OCI-LY7 (cell line): ENCODE results near the gene GLIPR1. TPM values are rescaled to one million over a fixed set of nuclear protein-coding genes. Genes with fewer than 3 reads are reported as not detected.

ENCODE experiments used
- BruUV-seq: library from RNA; stranded (reverse); fragments of 400-500 nt; replicated peaks from 2 replicates; lab custom pipeline; 2021; lab: Mats Ljungman, UMichigan
- CTCF ChIA-PET: fragments of 300-600 bp; sonication (Branson Sonifier 250); formaldehyde crosslinking; loops from one replicate; lab custom pipeline; 2022; ENCODE audit warnings: antibody characterized with exemption; ENCODE audit not compliant: unreplicated experiment; lab: Charles Lee
- POLR2A ChIA-PET: fragments of 300-600 bp; sonication (Branson Sonifier 250); formaldehyde crosslinking; loops from one replicate; lab custom pipeline; 2022; ENCODE audit warnings: antibody characterized with exemption; lab: Charles Lee
- DNase-seq: peaks from one replicate; pipeline ENCODE4 v3.0.0-alpha.2; 2015; ENCODE audit warnings: low spot score
- H2AFZ ChIP-seq: fragments of 200-600 bp; sonication (generic), shearing (Covaris generic); 2 replicates; pipeline ENCODE4 v1.6.1; 2014; ENCODE audit warnings: mild to moderate bottlenecking, antibody characterized with exemption, low read length, moderate library complexity
- H3K27ac ChIP-seq: fragments of 200-600 bp; sonication (generic); 2 replicates; pipeline ENCODE4 v1.5.1; 2014; ENCODE audit warnings: mixed run types, low read depth, mild to moderate bottlenecking, moderate library complexity, low read length, inconsistent platforms; ENCODE audit not compliant: poor library complexity, severe bottlenecking
- H3K36me3 ChIP-seq: fragments of 200-600 bp; sonication (generic); 2 replicates; pipeline ENCODE4 v1.6.1; 2014; ENCODE audit warnings: mild to moderate bottlenecking, antibody characterized with exemption, low read length, moderate library complexity, mixed read lengths; ENCODE audit not compliant: insufficient read depth
- H3K4me1 ChIP-seq: fragments of 200-600 bp; sonication (generic); 2 replicates; pipeline ENCODE4 v1.5.1; 2014; ENCODE audit warnings: mild to moderate bottlenecking, low read length; ENCODE audit not compliant: insufficient read depth, poor library complexity, severe bottlenecking
- H3K4me2 ChIP-seq: fragments of 200-600 bp; sonication (generic); 2 replicates; pipeline ENCODE4 v1.6.1; 2014; ENCODE audit warnings: mild to moderate bottlenecking, low read length
- H3K4me3 ChIP-seq: fragments of 200-600 bp; sonication (generic); 2 replicates; pipeline ENCODE4 v1.5.1; 2014; ENCODE audit warnings: mild to moderate bottlenecking, low read depth, low read length; ENCODE audit not compliant: poor library complexity, severe bottlenecking
- H3K79me2 ChIP-seq: fragments of 200-600 bp; sonication (generic); 2 replicates; pipeline ENCODE4 v1.6.1; 2016; ENCODE audit warnings: low read depth, mild to moderate bottlenecking, low read length, moderate library complexity, mixed read lengths; ENCODE audit not compliant: insufficient read depth
- H3K9me2 ChIP-seq: fragments of 200-600 bp; sonication (generic); 2 replicates; pipeline ENCODE4 v1.6.1; 2016; ENCODE audit warnings: mild to moderate bottlenecking, low read length, mixed read lengths; ENCODE audit not compliant: insufficient read depth
- H3K9me3 ChIP-seq: fragments of 200-600 bp; sonication (generic); 2 replicates; pipeline ENCODE4 v1.6.1; 2014; ENCODE audit warnings: mild to moderate bottlenecking, mixed run types, low read length, mixed read lengths
- H4K20me1 ChIP-seq: fragments of 200-600 bp; sonication (generic); 2 replicates; pipeline ENCODE4 v1.6.1; 2014; ENCODE audit warnings: mild to moderate bottlenecking, antibody characterized with exemption, low read length, moderate library complexity, mixed read lengths; ENCODE audit not compliant: insufficient read depth
- EZH2phosphoT487 ChIP-seq: fragments of 200-600 bp; sonication (generic); IDR thresholded peaks from 2 replicates; pipeline ENCODE4 v1.6.1; 2018; ENCODE audit warnings: low read depth, borderline replicate concordance, mild to moderate bottlenecking, mixed run types, antibody characterized with exemption, low read length, moderate library complexity, mixed read lengths
- intact Hi-C: fragments of 100-400 bp; cut with micrococcal nuclease; formaldehyde crosslinking; loops from one replicate; pipeline ENCODE4 v1.10.0; 2022; ENCODE audit not compliant: unreplicated experiment
- total RNA-seq, 2 experiments: library from RNA; depleted of rRNA in 1 of 2; stranded (reverse); fragments of >200 nt in 1 of 2; shearing (Covaris generic) in 1 of 2; gene quantifications; 2 replicates each; pipeline ENCODE4 v1.2.3, GENCODE V29; 2014 to 2022
- TF ChIP-seq, protein P1 (sequence below): fragments of 200-600 bp; sonication (generic); conservative IDR thresholded peaks from 2 replicates; pipeline ENCODE4 v1.5.1; 2014; ENCODE audit warnings: mild to moderate bottlenecking, antibody characterized with exemption, low read length, moderate library complexity, mixed read lengths

The GLIPR1 gene
- total RNA-seq, 2 experiments from 2014 or later, result 2.8 to 3.3 TPM

DNA sequence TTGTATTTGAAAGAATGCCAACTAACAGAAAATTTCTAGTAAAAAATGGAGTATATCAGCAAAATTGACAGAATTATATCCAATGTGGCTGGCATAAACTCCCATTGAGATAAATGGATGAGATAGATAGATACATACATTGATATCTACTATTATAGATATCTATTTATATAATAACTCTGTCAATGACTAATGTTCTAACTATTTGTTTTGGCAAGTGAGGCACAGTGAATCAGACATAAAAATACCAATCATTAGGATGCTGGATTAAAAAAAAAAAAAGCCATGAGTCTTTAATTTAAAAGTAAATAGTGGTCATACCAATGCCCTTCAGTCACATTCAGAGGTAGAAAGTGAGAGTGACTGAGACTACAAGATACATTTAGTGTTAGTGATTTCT lies 33.7 kb upstream of the GLIPR1 start:
- no peaks in the 10 kb centered on the region for H3K9me2 ChIP-seq
- H3K36me3 ChIP-seq, result no peaks in the 10 kb centered on the region
- H4K20me1 ChIP-seq, result no peaks in the 10 kb centered on the region
- H3K27ac ChIP-seq, result no peak overlapping the region
- DNase-seq, result no peak
- TF ChIP-seq, protein P1, sequence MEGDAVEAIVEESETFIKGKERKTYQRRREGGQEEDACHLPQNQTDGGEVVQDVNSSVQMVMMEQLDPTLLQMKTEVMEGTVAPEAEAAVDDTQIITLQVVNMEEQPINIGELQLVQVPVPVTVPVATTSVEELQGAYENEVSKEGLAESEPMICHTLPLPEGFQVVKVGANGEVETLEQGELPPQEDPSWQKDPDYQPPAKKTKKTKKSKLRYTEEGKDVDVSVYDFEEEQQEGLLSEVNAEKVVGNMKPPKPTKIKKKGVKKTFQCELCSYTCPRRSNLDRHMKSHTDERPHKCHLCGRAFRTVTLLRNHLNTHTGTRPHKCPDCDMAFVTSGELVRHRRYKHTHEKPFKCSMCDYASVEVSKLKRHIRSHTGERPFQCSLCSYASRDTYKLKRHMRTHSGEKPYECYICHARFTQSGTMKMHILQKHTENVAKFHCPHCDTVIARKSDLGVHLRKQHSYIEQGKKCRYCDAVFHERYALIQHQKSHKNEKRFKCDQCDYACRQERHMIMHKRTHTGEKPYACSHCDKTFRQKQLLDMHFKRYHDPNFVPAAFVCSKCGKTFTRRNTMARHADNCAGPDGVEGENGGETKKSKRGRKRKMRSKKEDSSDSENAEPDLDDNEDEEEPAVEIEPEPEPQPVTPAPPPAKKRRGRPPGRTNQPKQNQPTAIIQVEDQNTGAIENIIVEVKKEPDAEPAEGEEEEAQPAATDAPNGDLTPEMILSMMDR, result no peak
- TF ChIP-seq EZH2phosphoT487, result no peak
- ChIA-PET POLR2A (interaction anchor here (1.4 kb wide), 1 partner anchor 13 kb away, joined by 3 read pairs; no protein-coding TSS in a partner anchor), CTCF (no interaction called here)
- no TSS peak for BruUV-seq
- no peak overlapping the region for H3K4me2 ChIP-seq
- no peak overlapping the region for H2AFZ ChIP-seq
- no peak overlapping the region for H3K4me3 ChIP-seq
- no peaks in the 10 kb centered on the region for H3K9me3 ChIP-seq
- no peaks in the 10 kb centered on the region for H3K79me2 ChIP-seq
- no peaks in the 10 kb centered on the region for H3K4me1 ChIP-seq
- intact Hi-C loops, result no loop called here

DNA sequence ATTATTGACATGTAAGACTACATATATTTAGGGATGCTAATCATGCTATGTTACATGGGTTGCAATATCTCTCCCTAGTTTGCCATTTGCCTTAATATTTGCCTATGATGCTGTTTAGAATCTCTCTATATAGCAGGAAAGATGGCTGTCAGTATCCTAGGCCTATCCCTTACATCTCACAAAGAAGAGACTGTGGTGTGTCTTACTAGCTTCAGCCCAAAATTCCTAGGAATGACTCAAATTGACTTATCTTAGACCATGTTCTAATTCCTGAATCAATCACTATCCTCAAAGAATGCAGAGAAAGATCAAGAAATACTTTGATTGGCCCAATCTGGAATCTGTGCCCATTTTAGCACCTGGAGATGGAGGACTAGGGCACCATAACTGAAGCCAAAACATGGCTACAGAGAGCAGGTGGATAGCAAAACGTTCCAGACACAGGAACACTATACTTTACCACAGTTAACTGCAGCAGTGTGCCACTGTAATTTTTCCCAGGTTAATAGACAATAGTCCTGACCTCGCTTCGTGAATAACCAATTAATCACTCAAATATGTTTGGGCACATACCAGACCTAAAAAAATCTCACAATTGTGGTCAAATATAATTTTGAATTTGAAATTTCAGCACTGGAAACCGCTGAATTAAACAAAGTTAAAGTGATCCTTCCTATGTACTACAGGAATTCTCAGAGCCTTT lies 32.7 kb upstream of the GLIPR1 start:
- Histone ChIP-seq H3K27ac (no peak overlapping the region), H4K20me1 (no peaks in the 10 kb centered on the region), H3K36me3 (no peaks in the 10 kb centered on the region), H3K4me2 (no peak overlapping the region), H3K4me3 (no peak overlapping the region), H3K9me2 (no peaks in the 10 kb centered on the region), H2AFZ (no peak overlapping the region), H3K9me3 (no peaks in the 10 kb centered on the region), H3K4me1 (no peaks in the 10 kb centered on the region), H3K79me2 (no peaks in the 10 kb centered on the region)
- POLR2A ChIA-PET, result no interaction called here
- no peak for DNase-seq
- CTCF ChIA-PET, result no interaction called here
- intact Hi-C loops, result no loop called here
- TF ChIP-seq, protein P1, result no peak
- TF ChIP-seq EZH2phosphoT487, result no peak
- BruUV-seq, result no TSS peak

DNA sequence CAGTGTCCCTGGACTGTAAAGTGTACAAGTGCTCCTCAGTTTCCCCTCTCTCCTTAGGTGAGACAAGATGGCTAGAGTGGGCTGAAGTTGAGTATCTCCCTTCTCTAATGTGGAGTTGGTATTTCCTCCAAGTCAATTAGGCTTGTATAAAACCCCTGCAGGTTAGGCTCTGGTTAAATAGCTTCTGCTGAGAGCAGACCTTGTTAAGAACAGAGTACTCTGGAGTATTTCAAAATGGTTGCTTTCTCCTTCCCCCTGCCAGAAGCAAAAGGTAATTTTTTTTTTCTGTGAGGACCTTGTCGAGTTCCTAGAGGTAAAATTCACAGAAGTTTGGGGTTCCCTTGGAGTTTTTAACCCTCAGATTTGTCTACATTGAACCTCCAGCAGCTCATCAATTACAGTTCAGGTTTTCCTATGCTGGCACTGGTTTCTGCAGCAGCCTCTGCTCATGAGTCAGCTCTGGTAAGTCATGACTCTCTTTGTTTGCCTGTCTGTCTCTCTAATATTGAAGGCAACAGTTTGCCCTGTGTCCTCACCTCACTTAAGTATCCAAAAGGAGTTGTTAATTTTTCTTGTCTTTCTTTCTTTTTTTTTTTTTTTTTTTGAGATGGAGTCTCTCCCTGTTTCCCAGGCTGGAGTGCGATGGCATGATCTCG lies 27.8 kb upstream of the GLIPR1 start:
- no peak for TF ChIP-seq EZH2phosphoT487
- TF ChIP-seq, protein P1, result no peak
- Histone ChIP-seq H3K4me3 (no peak overlapping the region), H3K4me1 (no peaks in the 10 kb centered on the region), H3K4me2 (no peak overlapping the region), H3K79me2 (no peaks in the 10 kb centered on the region), H4K20me1 (no peaks in the 10 kb centered on the region), H3K36me3 (no peaks in the 10 kb centered on the region), H3K9me2 (no peaks in the 10 kb centered on the region), H3K27ac (no peak overlapping the region), H2AFZ (no peak overlapping the region), H3K9me3 (peaks cover 4% of the 10 kb centered on the region; the same call in 1 of the 2 replicates)
- ChIA-PET POLR2A (no interaction called here), CTCF (no interaction called here)
- intact Hi-C loops, result no loop called here
- DNase-seq, result no peak
- no TSS peak for BruUV-seq
